Stomach (tissue), 4 donors: ENCODE measurements around the gene ADGRD1.

ENCODE experiments used
- POLR2A ChIP-seq, 4 donors: fragments of 450-650 bp; IDR thresholded peaks; one replicate each; pipeline ENCODE4 v1.6.1; 2016; ENCODE audit warnings: antibody characterized with exemption in 4 of 4, control low read depth in 2 of 4, mild to moderate bottlenecking in 1 of 4, moderate library complexity in 1 of 4
- POLR2AphosphoS5 ChIP-seq, 3 donors: sonication (generic); formaldehyde crosslinking; IDR thresholded peaks; one replicate each; pipeline ENCODE4 v1.6.1; 2016; ENCODE audit warnings: antibody characterized with exemption in 3 of 3
- TF ChIP-seq, protein P1 (sequence below), 7 experiments: fragments of 450-650 bp in 4 of 7; fragments of 200-600 bp in 3 of 7; sonication (generic) in 3 of 7; IDR thresholded peaks; one replicate each; pipeline ENCODE4 v1.5.1; 2016 to 2019; ENCODE audit warnings: antibody characterized with exemption in 7 of 7, control low read depth in 2 of 7, mild to moderate bottlenecking in 1 of 7

DNA sequence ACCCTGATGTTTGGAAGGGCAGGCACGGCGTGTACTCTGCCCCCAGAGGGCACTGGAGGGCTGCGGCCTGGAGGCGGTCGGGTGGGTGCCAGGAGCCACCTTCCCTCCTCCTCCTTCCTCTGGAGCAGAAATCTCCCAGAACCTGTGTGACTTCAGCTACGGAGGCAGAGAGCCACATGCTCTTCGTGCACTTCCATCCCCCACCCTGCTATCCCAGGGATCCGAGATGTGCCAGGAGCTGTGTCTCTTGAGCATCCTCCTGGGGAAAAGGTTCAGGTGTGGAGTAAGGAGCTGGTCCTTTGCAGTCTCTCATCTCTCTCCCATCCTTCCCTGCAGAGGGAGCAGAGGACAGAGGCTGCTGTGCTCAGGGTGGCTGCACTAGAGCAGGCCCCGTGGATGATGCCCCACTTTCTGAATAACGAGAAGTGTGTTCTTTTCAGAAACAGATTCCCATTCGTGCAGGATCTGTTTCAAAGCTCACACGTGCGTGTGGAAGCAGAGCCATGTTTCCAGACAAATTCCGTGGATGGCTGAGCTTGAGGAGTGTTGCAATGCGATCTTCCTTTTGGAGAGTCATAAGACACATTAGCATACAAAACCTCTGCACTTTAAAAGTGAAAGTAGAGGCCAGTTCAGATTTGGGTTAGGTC lies 162.9 kb downstream of the ADGRD1 start:
- TF ChIP-seq, protein P1, sequence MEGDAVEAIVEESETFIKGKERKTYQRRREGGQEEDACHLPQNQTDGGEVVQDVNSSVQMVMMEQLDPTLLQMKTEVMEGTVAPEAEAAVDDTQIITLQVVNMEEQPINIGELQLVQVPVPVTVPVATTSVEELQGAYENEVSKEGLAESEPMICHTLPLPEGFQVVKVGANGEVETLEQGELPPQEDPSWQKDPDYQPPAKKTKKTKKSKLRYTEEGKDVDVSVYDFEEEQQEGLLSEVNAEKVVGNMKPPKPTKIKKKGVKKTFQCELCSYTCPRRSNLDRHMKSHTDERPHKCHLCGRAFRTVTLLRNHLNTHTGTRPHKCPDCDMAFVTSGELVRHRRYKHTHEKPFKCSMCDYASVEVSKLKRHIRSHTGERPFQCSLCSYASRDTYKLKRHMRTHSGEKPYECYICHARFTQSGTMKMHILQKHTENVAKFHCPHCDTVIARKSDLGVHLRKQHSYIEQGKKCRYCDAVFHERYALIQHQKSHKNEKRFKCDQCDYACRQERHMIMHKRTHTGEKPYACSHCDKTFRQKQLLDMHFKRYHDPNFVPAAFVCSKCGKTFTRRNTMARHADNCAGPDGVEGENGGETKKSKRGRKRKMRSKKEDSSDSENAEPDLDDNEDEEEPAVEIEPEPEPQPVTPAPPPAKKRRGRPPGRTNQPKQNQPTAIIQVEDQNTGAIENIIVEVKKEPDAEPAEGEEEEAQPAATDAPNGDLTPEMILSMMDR (IDR thresholded peaks at IDR 0.05), result no peak
- TF ChIP-seq POLR2AphosphoS5 (IDR thresholded peaks at IDR 0.05) (no peak), POLR2A (IDR thresholded peaks at IDR 0.05) (no peak)
